Activated naive CD8-positive, alpha-beta T cell treated with anti-CD3 and anti-CD28 coated beads, Interleukin-2, amount 50 U/mL, for 16 hours (primary cell): ENCODE data around the gene OGG1.

ENCODE experiments used
- DNase-seq: peaks from one replicate; pipeline ENCODE4 v3.0.0-alpha.2; 2020; ENCODE audit warnings: low read depth, low spot score

The OGG1 gene

GRCh38 chr3:9749645-9750555 is at the start of gene OGG1:
OGG1 (plus strand) TSS chr3:9749952; CDS start chr3:9750287, 335 bp downstream.
- DNase-seq: peak; percentile 91

DNA sequence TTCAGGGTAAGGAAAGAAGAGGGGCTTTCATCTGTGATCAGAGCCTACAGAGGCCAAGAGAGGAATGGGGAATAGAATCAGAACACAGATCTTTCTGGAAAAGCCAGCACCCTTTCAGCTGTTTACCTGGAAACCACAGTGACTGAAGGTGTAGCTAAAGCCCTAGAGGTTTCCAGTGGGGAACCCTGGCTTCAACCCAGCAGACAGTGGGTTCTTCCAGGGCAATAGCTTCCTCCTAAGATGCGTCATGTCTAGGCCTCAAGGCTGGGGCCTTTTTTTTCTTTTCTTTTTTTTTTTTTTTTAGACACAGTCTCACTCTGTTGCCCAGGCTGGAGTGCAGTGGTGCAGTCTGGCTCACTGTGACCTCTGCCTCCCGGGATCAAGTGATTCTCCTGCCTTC is 49.2 kb upstream of the OGG1 start:
- no peak for DNase-seq

- DNase-seq: no peak
These were observed 48.7 kb upstream of the OGG1 start for GRCh38 chr3:9701006-9701405.

DNA sequence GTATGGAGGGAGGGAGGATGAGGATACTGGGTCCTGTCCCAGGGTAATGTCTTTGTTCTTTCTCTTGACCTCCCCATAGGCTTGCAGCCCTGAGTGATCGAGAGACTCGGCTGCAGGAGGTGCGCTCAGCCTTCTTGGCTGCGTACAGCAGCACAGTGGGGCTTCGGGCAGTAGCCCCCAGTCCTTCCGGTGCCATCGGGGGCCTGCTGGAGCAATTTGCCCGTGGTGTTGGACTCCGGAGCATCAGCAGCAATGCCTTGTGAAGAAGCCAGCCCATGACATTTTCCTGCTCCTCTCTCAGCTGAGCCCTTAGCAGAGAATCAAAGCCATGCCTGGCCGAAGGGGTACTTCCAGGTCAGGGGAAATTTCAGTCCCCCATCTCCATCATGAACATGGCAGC is 48.0 kb upstream of the OGG1 start:
- DNase-seq: no peak

DNA sequence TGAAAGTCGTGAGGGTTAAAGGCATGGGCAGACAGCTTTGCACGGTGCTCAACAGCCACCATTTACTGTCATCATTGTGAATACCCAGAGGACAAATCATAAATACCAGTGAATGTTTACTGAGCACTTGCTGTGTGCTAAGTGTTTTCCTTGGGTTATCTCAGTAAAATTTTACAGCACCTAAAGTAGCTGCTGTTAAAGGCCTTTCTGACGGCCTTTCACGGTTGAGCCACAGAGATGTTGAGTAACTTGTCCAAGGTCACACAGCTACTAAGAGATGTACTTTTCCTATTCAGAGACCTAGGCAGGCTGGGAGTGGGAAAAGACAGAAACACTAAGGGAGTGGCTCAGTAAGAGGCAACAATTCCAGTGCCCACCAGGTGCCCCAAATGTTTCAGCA is 46.5 kb upstream of the OGG1 start:
- DNase-seq: no peak

DNA sequence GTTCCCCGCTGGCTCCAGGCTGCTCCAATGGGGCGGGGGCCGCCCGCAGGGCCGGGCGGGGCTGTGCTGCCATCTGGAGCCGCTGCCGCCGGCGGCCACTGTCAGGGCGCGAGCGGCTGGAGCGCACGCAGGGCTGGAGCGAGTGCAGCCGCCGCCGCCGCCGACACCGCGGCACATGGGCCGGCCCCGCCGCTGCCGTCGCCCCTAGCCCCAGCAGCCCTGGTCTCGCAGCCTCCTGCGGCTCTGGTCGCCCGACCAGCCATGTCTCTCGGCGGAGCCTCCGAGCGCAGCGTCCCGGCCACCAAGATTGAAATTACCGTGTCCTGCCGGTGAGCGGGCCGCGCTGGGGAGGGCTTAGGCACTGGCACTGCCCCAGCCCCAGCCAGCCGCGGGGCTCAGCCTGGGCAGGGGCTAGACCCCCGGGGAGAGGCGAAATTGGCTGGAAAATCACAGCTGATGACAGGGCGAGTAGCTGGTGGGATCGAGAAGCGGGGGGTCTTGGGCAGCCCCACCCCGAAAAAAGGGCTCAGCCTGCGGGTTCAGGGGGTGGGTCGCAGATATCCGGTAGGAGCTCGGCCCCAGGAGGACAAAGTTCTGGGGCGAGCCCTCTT is 45.9 kb upstream of the OGG1 start, which contains the start of gene CPNE9:
Gene CPNE9, plus strand, starts transcription at position 98 of the 611 bp plus-strand sequence. Its CDS starts 164 bp downstream, at position 262.
- DNase-seq: no peak

DNA sequence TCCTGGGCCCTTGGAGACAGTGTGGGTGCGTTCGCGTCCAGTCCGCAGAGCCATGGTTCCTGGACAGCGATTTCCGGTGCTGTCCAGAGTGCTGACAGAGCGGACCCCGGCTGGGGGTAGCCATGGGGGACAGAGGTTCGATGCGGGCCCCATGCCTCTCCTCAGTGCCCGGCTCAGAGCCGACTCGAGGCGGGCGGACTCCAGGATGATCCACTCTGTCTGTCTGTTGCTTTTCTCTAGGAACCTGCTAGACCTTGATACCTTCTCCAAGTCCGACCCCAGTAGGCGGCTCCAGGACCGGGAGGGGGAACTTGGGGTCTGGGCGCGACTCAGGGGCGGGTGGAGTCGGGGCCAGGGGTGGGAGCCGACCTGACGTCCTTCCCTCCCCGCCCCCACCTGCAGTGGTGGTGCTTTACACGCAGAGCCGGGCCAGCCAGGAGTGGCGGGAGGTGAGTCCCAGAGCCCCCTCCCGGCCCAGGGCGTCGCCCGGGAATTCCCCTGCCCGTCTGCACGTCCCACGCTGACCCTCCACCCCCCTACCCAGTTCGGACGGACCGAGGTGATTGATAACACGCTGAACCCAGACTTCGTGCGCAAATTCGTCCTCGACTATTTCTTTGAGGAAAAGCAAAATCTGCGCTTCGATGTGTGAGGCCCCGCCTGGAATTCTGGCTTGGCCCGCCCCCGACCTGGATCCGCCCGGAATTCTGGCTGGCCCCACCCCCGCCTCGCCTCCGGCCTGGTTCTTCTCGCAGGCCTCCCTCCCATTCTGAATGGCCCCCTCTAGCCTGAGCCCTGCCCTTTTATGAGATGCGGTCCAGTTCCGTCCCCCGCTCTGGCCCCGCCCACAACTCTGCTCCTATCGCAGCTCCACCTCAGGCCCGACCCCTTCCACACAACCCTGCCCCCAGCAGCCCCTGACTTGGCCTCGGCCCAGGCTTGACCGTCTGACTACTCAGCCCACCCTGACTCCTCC is 45.1 kb upstream of the OGG1 start:
- DNase-seq: no peak

- DNase-seq: no peak
These were observed 39.5 kb upstream of the OGG1 start for GRCh38 chr3:9710174-9710739.

DNA sequence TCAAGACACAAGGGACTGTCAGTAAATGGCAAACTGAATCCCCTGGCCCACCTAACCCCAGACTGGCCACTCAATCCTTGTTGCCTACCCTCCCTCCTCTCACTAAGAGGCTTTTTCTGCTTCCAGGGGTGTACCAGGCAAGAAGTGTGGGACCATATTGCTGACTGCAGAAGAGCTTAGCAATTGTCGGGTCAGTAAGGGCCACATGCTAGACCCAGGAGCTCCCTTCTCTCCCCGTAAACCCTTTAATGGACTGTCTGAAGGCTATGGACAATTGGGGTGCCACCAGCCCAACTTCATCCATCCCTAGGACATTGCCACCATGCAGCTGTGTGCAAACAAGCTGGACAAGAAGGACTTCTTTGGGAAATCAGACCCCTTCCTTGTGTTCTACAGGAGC is 37.3 kb upstream of the OGG1 start:
- DNase-seq: no peak

DNA sequence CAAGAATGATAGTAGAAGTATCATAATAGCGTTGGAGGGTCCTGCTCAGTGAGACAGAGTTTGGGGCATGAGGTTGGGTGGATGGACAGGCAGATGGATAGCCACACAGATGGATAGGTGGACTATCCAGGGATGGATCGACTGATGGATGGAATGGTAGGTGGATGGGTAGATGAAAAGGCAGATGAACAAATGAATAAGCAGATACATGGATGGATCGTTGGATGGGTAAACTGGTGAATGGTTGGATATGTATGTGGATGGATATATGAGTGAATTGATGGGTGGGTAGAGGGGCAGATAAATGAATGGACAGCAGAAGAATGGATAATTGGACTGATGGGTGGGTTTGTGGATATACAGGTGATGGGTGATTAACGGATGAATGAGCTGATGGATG is 36.6 kb upstream of the OGG1 start:
- no peak for DNase-seq

- no peak for DNase-seq
These were observed 34.6 kb upstream of the OGG1 start for GRCh38 chr3:9715136-9715535.

GRCh38 chr3:9715764-9716437 is 33.9 kb upstream of the OGG1 start:
- DNase-seq: no peak

DNA sequence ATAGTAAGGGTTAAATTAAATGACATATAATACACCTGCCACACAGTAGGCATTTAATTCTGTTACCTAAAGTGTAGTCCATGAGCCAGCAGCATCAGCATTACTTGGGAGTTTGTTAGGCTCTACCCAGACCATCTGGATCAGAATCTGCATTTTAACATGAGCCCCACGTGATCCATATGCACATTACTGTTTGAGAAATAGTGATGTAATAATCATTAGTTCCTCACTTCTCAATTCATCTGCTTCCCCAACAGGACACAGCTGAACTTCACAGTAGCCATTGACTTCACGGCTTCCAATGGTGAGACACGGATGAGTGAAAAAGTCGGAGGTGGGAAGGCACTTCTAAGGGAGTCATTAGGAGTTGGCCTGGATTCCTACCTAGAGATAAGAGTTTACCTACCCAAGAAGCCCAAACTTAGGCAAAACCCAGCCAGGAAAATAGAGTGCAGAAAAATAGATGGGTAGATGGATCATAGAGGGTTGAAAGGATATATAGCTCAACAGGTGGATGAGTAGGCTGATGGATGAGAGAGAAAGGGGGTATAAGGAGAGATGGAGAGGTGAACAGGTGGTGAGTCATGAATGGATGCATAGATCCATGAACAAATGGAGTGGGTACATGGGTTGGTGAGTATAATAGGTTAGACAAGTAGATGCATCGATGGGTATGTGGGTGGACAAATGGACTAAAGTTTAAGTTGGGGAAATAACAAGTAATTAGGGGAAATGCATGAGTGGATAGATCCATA is 32.8 kb upstream of the OGG1 start:
- no peak for DNase-seq

GRCh38 chr3:9717563-9717962 is 32.2 kb upstream of the OGG1 start:
- DNase-seq: no peak

- no peak for DNase-seq
These were observed 31.6 kb upstream of the OGG1 start for GRCh38 chr3:9718118-9718517.

GRCh38 chr3:9721015-9721699 is 28.6 kb upstream of the OGG1 start:
- DNase-seq: no peak

- no peak for DNase-seq
These were observed 28.1 kb upstream of the OGG1 start for GRCh38 chr3:9721700-9722060.

DNA sequence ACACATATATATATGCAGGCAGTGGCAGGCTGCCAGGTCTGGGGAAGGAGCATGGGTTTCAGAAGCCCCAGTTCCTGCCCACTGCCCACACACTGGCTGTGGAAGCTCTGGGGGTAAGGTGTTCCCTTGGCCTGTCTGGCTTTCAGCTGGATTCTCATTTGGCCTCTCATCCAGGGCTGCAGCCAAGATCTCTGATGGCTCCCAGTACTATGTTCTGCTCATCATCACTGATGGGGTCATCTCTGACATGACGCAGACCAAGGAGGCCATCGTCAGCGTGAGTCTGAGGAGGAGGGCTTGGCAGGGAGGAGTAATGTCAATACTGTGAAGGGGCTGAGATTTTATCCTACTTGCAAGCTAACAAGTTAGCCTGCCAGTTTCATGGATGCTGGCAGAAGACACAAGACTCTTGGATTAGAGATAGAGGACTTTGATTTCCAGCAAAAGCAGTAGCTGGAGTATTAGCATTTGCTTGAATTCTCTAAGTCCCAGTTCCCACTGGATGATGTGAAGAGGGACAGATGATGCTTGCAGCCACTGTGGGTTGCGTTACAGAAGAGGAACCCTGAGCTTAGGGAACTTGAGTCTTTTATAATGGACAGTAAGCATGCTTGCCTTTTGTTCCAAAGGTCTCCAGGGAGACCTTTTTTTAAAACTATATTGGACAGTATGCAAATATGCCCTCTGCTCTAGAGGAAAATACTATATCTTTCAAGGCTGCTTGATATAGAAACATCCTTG is 23.8 kb upstream of the OGG1 start:
- no peak for DNase-seq

DNA sequence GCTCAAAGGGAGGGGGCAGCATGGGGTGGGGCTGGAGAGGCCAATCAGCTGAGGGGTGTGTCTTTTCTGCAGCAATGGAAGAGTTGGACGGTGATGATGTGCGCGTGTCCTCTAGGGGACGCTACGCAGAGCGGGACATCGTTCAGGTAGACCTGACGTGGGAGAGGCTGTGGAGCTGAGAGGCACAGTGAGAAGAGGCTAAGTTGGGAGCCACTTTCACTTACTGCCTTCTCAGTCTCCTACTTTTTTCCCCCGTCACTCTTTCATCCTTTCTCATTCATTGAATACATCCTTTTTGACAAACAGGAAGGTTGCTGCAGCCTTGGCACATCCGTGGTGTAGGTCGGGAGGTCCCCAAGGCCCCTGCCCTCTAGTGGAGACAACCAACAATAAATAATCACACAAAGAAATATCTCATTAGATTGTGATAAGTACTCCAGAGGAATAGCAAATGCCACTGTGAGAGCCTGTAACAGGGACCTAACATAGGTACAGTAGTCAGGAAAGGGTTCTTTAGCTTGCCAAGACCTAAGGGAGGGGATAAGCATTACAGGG is 22.6 kb upstream of the OGG1 start:
- no peak for DNase-seq
